ENCODE data around the gene PNRC2.

The PNRC2 gene

GRCh38 chr1:23979387-23979880 lies 19.8 kb downstream of the PNRC2 start:
- TF ChIP-seq RARB (CRISPR knock-in tag; IDR thresholded peaks at IDR 0.05) (no peak), ZFP3 (CRISPR knock-in tag; IDR thresholded peaks at IDR 0.05) (no peak), PPARA (CRISPR knock-in tag; IDR thresholded peaks at IDR 0.05; ENCODE audit: borderline replicate concordance) (no peak)
- TF ChIP-seq, protein P1, sequence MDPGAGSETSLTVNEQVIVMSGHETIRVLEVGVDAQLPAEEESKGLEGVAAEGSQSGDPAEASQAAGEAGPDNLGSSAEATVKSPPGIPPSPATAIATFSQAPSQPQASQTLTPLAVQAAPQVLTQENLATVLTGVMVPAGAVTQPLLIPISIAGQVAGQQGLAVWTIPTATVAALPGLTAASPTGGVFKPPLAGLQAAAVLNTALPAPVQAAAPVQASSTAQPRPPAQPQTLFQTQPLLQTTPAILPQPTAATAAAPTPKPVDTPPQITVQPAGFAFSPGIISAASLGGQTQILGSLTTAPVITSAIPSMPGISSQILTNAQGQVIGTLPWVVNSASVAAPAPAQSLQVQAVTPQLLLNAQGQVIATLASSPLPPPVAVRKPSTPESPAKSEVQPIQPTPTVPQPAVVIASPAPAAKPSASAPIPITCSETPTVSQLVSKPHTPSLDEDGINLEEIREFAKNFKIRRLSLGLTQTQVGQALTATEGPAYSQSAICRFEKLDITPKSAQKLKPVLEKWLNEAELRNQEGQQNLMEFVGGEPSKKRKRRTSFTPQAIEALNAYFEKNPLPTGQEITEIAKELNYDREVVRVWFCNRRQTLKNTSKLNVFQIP (CRISPR knock-in tag; IDR thresholded peaks at IDR 0.05; ENCODE audit: borderline replicate concordance, low read depth) = no peak
- ATAC-seq = no peak; the same call in 2 of the 3 replicates

DNA sequence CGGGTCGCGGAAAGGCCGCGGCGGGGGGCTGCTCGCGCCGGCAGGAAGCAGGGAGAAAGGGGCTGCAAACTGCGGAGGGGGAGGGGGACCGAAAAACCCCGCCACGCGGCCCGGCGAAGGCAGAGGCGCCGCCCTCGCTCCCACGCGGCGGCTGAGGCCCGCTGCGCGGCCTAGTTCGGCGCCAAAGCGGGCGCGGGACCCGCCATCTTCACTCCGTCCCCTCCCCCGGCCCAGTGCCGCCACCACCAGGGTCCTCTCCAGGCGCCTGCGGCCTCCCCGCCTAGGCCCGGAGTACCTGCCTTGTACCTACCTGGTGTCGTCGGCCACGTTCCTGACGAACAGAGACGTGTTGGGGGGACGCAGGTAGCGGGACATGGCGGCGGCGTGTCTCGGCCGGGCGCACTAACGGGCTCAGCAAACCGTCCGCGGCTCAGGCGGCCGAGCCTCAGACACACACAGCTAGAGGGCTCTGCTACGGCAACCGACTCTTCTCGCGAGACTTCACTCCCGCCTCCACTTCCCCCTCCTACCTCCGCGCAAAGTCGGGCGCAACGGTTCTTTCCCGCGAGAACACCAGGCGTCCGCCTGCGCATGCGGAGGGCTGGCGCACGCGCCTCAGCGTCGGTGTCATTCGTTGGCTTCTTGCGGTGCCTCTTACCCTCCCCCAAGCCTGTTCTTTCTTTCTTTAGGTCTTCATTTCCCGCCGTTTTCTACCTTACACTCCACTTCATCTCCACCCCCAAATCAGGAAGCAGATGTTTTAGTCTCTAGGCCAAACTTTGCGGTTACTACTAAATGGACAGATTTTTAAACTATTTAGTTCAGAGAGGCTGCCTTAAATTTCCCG lies 20.5 kb downstream of the PNRC2 start, which contains the start of gene SRSF10:
TSS of gene SRSF10 (minus strand) at position 447 of the 847 bp plus-strand sequence. CDS start at position 375, 72 bp downstream.
- ATAC-seq = peak; percentile 96
- TF ChIP-seq ZFP30 (CRISPR knock-in tag; IDR thresholded peaks at IDR 0.05) (no peak), ZFP3 (CRISPR knock-in tag; IDR thresholded peaks at IDR 0.05) (peak; percentile 36; the same call in 1 of the 2 replicates), TOX (CRISPR knock-in tag; IDR thresholded peaks at IDR 0.05; ENCODE audit: borderline replicate concordance) (no peak), BACH2 (CRISPR knock-in tag; IDR thresholded peaks at IDR 0.05; ENCODE audit: borderline replicate concordance) (no peak)
- TF ChIP-seq, protein P1 (CRISPR knock-in tag; IDR thresholded peaks at IDR 0.05; ENCODE audit: borderline replicate concordance, low read depth) = peak; percentile 50; the same call in 1 of the 2 replicates

DNA sequence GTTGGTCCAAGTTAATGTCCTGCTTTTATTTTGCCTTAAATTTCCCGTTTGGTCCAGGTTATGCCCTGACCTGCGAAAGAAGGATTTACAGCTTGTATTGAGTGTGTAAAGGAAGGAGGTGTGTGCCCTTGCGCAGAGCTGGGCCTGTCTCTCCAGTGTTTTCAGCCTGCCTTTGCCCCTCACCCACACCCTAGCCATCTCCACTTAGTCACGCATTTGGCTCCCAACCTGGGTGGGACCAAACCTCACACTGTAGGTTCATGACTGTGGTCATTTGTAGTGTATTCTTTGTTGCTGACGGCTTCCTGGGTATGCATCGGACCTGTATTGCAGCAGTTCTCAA lies 21.1 kb downstream of the PNRC2 start:
- TF ChIP-seq TCF4 (CRISPR knock-in tag; IDR thresholded peaks at IDR 0.05; ENCODE audit: borderline replicate concordance) = no peak
- no peak for TF ChIP-seq ARNTL (CRISPR knock-in tag; IDR thresholded peaks at IDR 0.05; ENCODE audit: borderline replicate concordance, low read depth)
- no peak for TF ChIP-seq BACH2 (CRISPR knock-in tag; IDR thresholded peaks at IDR 0.05; ENCODE audit: borderline replicate concordance)
- no peak for TF ChIP-seq ZNF8 (CRISPR knock-in tag; IDR thresholded peaks at IDR 0.05)
- TF ChIP-seq, protein P2, sequence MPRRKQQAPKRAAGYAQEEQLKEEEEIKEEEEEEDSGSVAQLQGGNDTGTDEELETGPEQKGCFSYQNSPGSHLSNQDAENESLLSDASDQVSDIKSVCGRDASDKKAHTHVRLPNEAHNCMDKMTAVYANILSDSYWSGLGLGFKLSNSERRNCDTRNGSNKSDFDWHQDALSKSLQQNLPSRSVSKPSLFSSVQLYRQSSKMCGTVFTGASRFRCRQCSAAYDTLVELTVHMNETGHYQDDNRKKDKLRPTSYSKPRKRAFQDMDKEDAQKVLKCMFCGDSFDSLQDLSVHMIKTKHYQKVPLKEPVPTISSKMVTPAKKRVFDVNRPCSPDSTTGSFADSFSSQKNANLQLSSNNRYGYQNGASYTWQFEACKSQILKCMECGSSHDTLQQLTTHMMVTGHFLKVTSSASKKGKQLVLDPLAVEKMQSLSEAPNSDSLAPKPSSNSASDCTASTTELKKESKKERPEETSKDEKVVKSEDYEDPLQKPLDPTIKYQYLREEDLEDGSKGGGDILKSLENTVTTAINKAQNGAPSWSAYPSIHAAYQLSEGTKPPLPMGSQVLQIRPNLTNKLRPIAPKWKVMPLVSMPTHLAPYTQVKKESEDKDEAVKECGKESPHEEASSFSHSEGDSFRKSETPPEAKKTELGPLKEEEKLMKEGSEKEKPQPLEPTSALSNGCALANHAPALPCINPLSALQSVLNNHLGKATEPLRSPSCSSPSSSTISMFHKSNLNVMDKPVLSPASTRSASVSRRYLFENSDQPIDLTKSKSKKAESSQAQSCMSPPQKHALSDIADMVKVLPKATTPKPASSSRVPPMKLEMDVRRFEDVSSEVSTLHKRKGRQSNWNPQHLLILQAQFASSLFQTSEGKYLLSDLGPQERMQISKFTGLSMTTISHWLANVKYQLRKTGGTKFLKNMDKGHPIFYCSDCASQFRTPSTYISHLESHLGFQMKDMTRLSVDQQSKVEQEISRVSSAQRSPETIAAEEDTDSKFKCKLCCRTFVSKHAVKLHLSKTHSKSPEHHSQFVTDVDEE (CRISPR knock-in tag; IDR thresholded peaks at IDR 0.05) = no peak
- no peak for TF ChIP-seq PATZ1 (CRISPR knock-in tag; IDR thresholded peaks at IDR 0.05; ENCODE audit: borderline replicate concordance)
- no peak for TF ChIP-seq ESRRG (CRISPR knock-in tag; IDR thresholded peaks at IDR 0.05)
- TF ChIP-seq PPARA (CRISPR knock-in tag; IDR thresholded peaks at IDR 0.05; ENCODE audit: borderline replicate concordance) = no peak
- TF ChIP-seq ZFP30 (CRISPR knock-in tag; IDR thresholded peaks at IDR 0.05) = no peak
- no peak for TF ChIP-seq ZC3H10 (CRISPR knock-in tag; IDR thresholded peaks at IDR 0.05)
- no peak for TF ChIP-seq ZNF70 (CRISPR knock-in tag; IDR thresholded peaks at IDR 0.05)
- TF ChIP-seq ZFP3 (CRISPR knock-in tag; IDR thresholded peaks at IDR 0.05) = no peak
- ATAC-seq = no peak

DNA sequence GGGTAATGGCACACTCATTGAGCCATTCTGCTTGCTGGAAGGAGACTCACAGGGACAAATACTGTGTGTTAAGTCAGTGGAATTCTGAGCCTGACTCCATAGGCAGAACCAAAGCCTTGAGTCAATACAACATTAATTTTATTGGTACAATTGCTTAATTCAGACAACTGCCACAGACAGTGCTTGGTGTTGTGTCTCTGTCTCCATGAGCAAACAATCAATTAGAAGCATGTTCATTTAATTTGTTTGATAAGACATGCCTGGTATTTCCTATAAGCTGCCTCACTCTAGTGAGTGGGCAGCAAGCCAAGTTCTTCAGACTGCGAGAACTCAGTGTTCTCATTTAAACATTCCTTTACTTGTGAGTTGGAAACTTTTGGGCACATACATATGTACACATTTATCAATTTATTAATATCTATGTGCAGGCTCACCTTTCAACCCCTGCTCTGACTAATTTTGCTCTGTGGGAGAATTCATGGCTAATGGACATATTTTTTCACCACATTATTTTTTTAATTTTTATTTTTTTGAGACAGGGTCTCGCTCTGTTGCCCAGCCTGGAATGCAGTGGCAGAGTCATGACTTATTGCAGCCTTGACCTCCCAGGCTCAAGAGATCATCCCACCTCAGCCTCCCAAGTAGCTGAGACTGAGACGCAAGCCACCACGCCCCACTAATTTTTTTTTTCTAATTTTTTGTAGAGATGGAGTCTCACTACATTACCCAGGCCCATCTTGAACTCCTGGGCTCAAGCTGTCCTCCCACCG lies 25.0 kb downstream of the PNRC2 start:
- peak; percentile 14; the same call in 2 of the 3 replicates for ATAC-seq
- TF ChIP-seq ISL1 (CRISPR knock-in tag; IDR thresholded peaks at IDR 0.05) (peak; percentile 80), PPARA (CRISPR knock-in tag; IDR thresholded peaks at IDR 0.05; ENCODE audit: borderline replicate concordance) (no peak), CSRNP3 (CRISPR knock-in tag; IDR thresholded peaks at IDR 0.05) (peak; percentile 80; the same call in 1 of the 2 replicates), SNAI2 (CRISPR knock-in tag; IDR thresholded peaks at IDR 0.05) (no peak), ZNF8 (CRISPR knock-in tag; IDR thresholded peaks at IDR 0.05) (no peak), ESRRG (CRISPR knock-in tag; IDR thresholded peaks at IDR 0.05) (no peak), ZC3H10 (CRISPR knock-in tag; IDR thresholded peaks at IDR 0.05) (no peak), ZNF70 (CRISPR knock-in tag; IDR thresholded peaks at IDR 0.05) (no peak), ZFP3 (CRISPR knock-in tag; IDR thresholded peaks at IDR 0.05) (0 out of 2 replicates have a peak, but pooled peaks have one; percentile 41), BACH2 (CRISPR knock-in tag; IDR thresholded peaks at IDR 0.05; ENCODE audit: borderline replicate concordance) (no peak)
- TF ChIP-seq, protein P2 (CRISPR knock-in tag; IDR thresholded peaks at IDR 0.05) = peak; percentile 76

Measured in SK-N-SH treated with all-trans-retinoic acid at 6 μM for 48 hours (cell line).